H1 (cell line): ENCODE measurements around the gene SOX1.

Experiments used
- CTCF ChIP-seq, 3 experiments: IDR thresholded peaks; 1 replicate in 2 of 3; 2 replicates in 1 of 3; pipeline versions ENCODE4 v1.5.1 to v1.6.1; 2011; ENCODE audit warnings: low read length in 3 of 3, mild to moderate bottlenecking in 3 of 3, inconsistent platforms in 2 of 3, low read depth in 1 of 3, moderate library complexity in 1 of 3; ENCODE audit not compliant: insufficient read depth in 1 of 3; ENCODE audit errors: control extremely low read depth in 1 of 3
- E2F6 ChIP-seq: IDR thresholded peaks from 2 replicates; pipeline ENCODE4 v1.6.1; 2012; ENCODE audit warnings: inconsistent platforms
- TAF1 ChIP-seq: IDR thresholded peaks from 2 replicates; pipeline ENCODE4 v1.6.1; 2011; ENCODE audit warnings: mild to moderate bottlenecking, low read depth, low read length
- ZNF274 ChIP-seq: IDR thresholded peaks from 2 replicates; pipeline ENCODE4 v1.7.0; 2012; ENCODE audit warnings: low read length, borderline replicate concordance; ENCODE audit errors: extremely low read depth

DNA sequence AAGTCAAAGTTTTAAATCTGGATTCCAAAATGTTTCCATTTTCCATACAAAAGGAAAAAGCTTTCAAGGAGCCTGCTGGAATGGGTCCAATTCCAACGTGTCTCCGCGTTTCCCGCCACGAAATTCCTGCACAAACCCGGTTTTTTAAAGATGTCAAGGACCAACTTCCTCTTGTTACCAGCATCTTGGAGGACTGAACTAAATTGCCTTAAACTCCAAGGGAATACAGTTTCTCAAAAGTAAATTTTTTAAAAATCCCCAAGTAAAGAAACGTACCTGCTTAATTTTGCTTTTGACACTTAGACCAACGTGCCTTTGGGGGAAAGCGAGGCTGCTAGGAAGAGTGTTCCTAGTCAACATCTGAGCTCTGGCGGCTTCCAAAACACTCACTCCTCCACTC is 12.3 kb upstream of the SOX1 start:
- TF ChIP-seq E2F6 (peak; percentile 38; the same call in 1 of the 2 replicates), CTCF (IDR thresholded peaks at IDR 0.05; ENCODE audit: control extremely low read depth in 1 of 3, insufficient read depth in 1 of 3, low read depth in 1 of 3, low read length in 3 of 3) (no peak), ZNF274 (no peak), TAF1 (no peak)
